GM12878 (cell line): ENCODE data around the gene TBCD. TPM values are rescaled to one million over a fixed set of nuclear protein-coding genes. Genes with fewer than 3 reads are reported as not detected.

Experiments
- ATAC-seq: fragments of 200-7000 bp; cut with Tn5 transposase; 3 replicates; pipeline ENCODE4 v1.9.1; 2020; ENCODE audit warnings: mild to moderate bottlenecking, moderate library complexity
- BruUV-seq: library from RNA; stranded (reverse); fragments of 400-500 nt; replicated peaks from 2 replicates; lab custom pipeline; 2021; lab: Mats Ljungman, UMichigan
- CTCF ChIA-PET: fragments of 300-600 bp; sonication (Branson Sonifier 250); formaldehyde crosslinking; extraction: SDS; loops from one replicate; lab custom pipeline; 2021; ENCODE audit warnings: inconsistent platforms; lab: Yijun Ruan, JAX
- POLR2A ChIA-PET: fragments of 350-600 bp; formaldehyde crosslinking; extraction: SDS; loops from one replicate; lab custom pipeline; 2021; ENCODE audit warnings: inconsistent platforms; lab: Charles Lee
- RAD21 ChIA-PET: fragments of 300-600 bp; sonication (Branson Sonifier 250); formaldehyde crosslinking; loops from one replicate; lab custom pipeline; 2023; ENCODE audit warnings: antibody characterized with exemption; ENCODE audit not compliant: unreplicated experiment; lab: Charles Lee
- SMC1A ChIA-PET: fragments of 300-600 bp; sonication (Branson Sonifier 250); formaldehyde crosslinking; loops from one replicate; lab custom pipeline; 2023; ENCODE audit not compliant: unreplicated experiment, uncharacterized antibody; lab: Charles Lee
- DNase-seq: peaks from one replicate; pipeline ENCODE4 v3.0.0-alpha.2; 2011; ENCODE audit warnings: low read depth, low spot score
- FAIRE-seq: peaks from 3 replicates; lab custom pipeline; 2011; peaks lifted over from hg19 to GRCh38; lab: Jason Lieb, UNC
- H2AFZ ChIP-seq: 2 replicates; pipeline ENCODE4 v1.6.0; 2011; ENCODE audit warnings: low read depth, low read length, control low read depth; ENCODE audit not compliant: control insufficient read depth
- H3K27ac ChIP-seq: 2 replicates; pipeline ENCODE4 v1.5.1; 2011; ENCODE audit warnings: control low read depth; ENCODE audit not compliant: control insufficient read depth, insufficient read depth
- H3K27me3 ChIP-seq, 2 experiments: replicated peaks in 1 of 2; 2 replicates each; pipeline versions ENCODE4 v1.6.0 to v1.6.1; 2011; ENCODE audit warnings: low read length in 1 of 2; ENCODE audit not compliant: control insufficient read depth in 2 of 2, insufficient read depth in 2 of 2
- H3K36me3 ChIP-seq, 2 experiments: 2 replicates each; pipeline ENCODE4 v1.5.1; 2011; ENCODE audit warnings: low read length in 1 of 2; ENCODE audit not compliant: control insufficient read depth in 2 of 2, insufficient read depth in 2 of 2
- H3K4me1 ChIP-seq: 2 replicates; pipeline ENCODE4 v1.6.1; 2011; ENCODE audit warnings: mild to moderate bottlenecking, low read length, moderate library complexity, mixed read lengths; ENCODE audit not compliant: control insufficient read depth, insufficient read depth
- H3K4me2 ChIP-seq: 2 replicates; pipeline ENCODE4 v1.6.0; 2011; ENCODE audit warnings: control low read depth; ENCODE audit not compliant: control insufficient read depth, insufficient read depth
- H3K4me3 ChIP-seq: fragments of 200-600 bp; sonication (generic); 2 replicates; pipeline ENCODE4 v1.5.1; 2016
- H3K79me2 ChIP-seq: 2 replicates; pipeline ENCODE4 v1.6.0; 2011; ENCODE audit warnings: low read length; ENCODE audit not compliant: control insufficient read depth, insufficient read depth
- H3K9ac ChIP-seq: 2 replicates; pipeline ENCODE4 v1.8.0; 2011; ENCODE audit warnings: low read length, control low read depth, mixed read lengths; ENCODE audit not compliant: control insufficient read depth, insufficient read depth
- H3K9me3 ChIP-seq: replicated peaks from 3 replicates; pipeline ENCODE4 v1.5.1; 2011; ENCODE audit warnings: mild to moderate bottlenecking, low read length; ENCODE audit not compliant: control insufficient read depth, insufficient read depth
- H4K20me1 ChIP-seq: 2 replicates; pipeline ENCODE4 v1.6.0; 2011; ENCODE audit not compliant: control insufficient read depth, insufficient read depth
- ATF7 ChIP-seq: fragments of 450-650 bp; IDR thresholded peaks from 2 replicates; pipeline ENCODE4 v1.6.1; 2016; ENCODE audit warnings: low read depth, mild to moderate bottlenecking
- CREB1 ChIP-seq: IDR thresholded peaks from 2 replicates; pipeline ENCODE4 v1.6.1; 2012; ENCODE audit warnings: low read depth, mild to moderate bottlenecking, inconsistent platforms
- EGR1 ChIP-seq, 2 experiments: IDR thresholded peaks; 1 replicate in 1 of 2; 2 replicates in 1 of 2; pipeline ENCODE4 v1.6.1; 2011 to 2012; ENCODE audit warnings: low read depth in 2 of 2, low read length in 2 of 2, borderline replicate concordance in 1 of 2, mild to moderate bottlenecking in 1 of 2, moderate library complexity in 1 of 2
- FOS ChIP-seq: IDR thresholded peaks from 3 replicates; pipeline ENCODE4 v1.6.1; 2011; ENCODE audit warnings: borderline replicate concordance; ENCODE audit not compliant: insufficient read length; ENCODE audit errors: extremely low read depth
- FOXK2 ChIP-seq: fragments of 450-650 bp; IDR thresholded peaks from 2 replicates; pipeline ENCODE4 v1.6.1; 2017; ENCODE audit warnings: mild to moderate bottlenecking, moderate library complexity
- HCFC1 ChIP-seq: fragments of 150-350 bp; IDR thresholded peaks from 2 replicates; pipeline ENCODE4 v1.6.1; 2014; ENCODE audit warnings: low read length
- HDAC2 ChIP-seq: fragments of 200-600 bp; sonication (generic); IDR thresholded peaks from 2 replicates; pipeline ENCODE4 v1.6.1; 2017
- MTA3 ChIP-seq: IDR thresholded peaks from 2 replicates; pipeline ENCODE4 v1.6.1; 2012; ENCODE audit warnings: low read length, inconsistent platforms, borderline replicate concordance
- NFYA ChIP-seq: IDR thresholded peaks from 2 replicates; pipeline ENCODE4 v1.6.1; 2011; ENCODE audit warnings: low read depth, mild to moderate bottlenecking, low read length, improper control_type of control experiment, borderline replicate concordance
- POLR2AphosphoS2 ChIP-seq: IDR thresholded peaks from 2 replicates; pipeline ENCODE4 v1.6.1; 2011; ENCODE audit warnings: low read depth, mild to moderate bottlenecking, low read length, improper control_type of control experiment, moderate library complexity
- RELA ChIP-seq: fragments of 450-650 bp; IDR thresholded peaks from 2 replicates; pipeline ENCODE4 v1.8.0; 2014; ENCODE audit warnings: borderline replicate concordance; ENCODE audit not compliant: partially characterized antibody
- RUNX3 ChIP-seq: IDR thresholded peaks from 2 replicates; pipeline ENCODE4 v1.6.1; 2012; ENCODE audit warnings: low read length, inconsistent platforms
- SPI1 ChIP-seq: IDR thresholded peaks from 2 replicates; pipeline ENCODE4 v1.6.1; 2011; ENCODE audit warnings: low read depth, mild to moderate bottlenecking, low read length, moderate library complexity, borderline replicate concordance; ENCODE audit not compliant: insufficient read depth
- TCF7 ChIP-seq: IDR thresholded peaks from 2 replicates; pipeline ENCODE4 v1.6.1; 2014; ENCODE audit warnings: antibody characterized with exemption, borderline replicate concordance
- YY1 ChIP-seq: IDR thresholded peaks from 2 replicates; pipeline ENCODE4 v1.6.1; 2011; ENCODE audit warnings: low read depth, mild to moderate bottlenecking, low read length
- WGBS: methylation state at CpG from one replicate; pipeline ENCODE4 v1.1.6; 2016; ENCODE audit warnings: low lambda C conversion rate; ENCODE audit not compliant: insufficient replicate concordance, insufficient coverage; ENCODE audit errors: missing lambda C conversion rate; 5-methylcytosine and 5-hydroxymethylcytosine counted together
- in situ Hi-C: fragments of 300-500 bp; cut with MboI; formaldehyde crosslinking; loops from 9 replicates; pipeline ENCODE4 v1.14.3; 2018; ENCODE audit warnings: mixed read lengths
- intact Hi-C: fragments of 100-400 bp; cut with micrococcal nuclease; formaldehyde crosslinking; loops from one replicate; pipeline ENCODE4 v1.14.2; 2022; ENCODE audit not compliant: unreplicated experiment
- polyA plus RNA-seq, 11 experiments: library from polyadenylated mRNA; depleted of rRNA in 4 of 11; unstranded in 6 of 11; stranded (reverse) in 5 of 11; fragments of >200 nt; fragmentation: Nextera tagmentation in 4 of 11; fragmentation: Illumina TruSeq in 1 of 11; extraction: Ambion mirVana in 4 of 11; extraction: Trizol in 1 of 11; gene quantifications; 1 replicate in 1 of 11; 2 replicates in 10 of 11; pipeline versions ENCODE4 v1.2.1 to v1.2.3, GENCODE V29; 2011 to 2016; ENCODE audit warnings: inconsistent platforms in 2 of 11, missing spikeins in 2 of 11, low read depth in 1 of 11
- total RNA-seq, 4 experiments: library from RNA; depleted of rRNA in 3 of 4; stranded (reverse); fragments of >200 nt in 3 of 4; fragmentation: Illumina TruSeq in 1 of 4; extraction: Trizol in 1 of 4; gene quantifications; 2 replicates each; pipeline versions ENCODE4 v1.2.1 to v1.2.3, GENCODE V29; 2013 to 2021
- TF ChIP-seq, protein P1 (sequence below): IDR thresholded peaks from 2 replicates; pipeline ENCODE4 v1.6.1; 2011; ENCODE audit warnings: borderline replicate concordance, low read depth, mild to moderate bottlenecking, moderate library complexity, low read length; ENCODE audit not compliant: insufficient read depth, poor library complexity, severe bottlenecking
- TF ChIP-seq, protein P2 (sequence below): fragments of 450-650 bp; IDR thresholded peaks from 2 replicates; pipeline ENCODE4 v1.6.1; 2017; ENCODE audit warnings: antibody characterized with exemption, mild to moderate bottlenecking, moderate library complexity
- TF ChIP-seq, protein P3 (sequence below): fragments of 150-350 bp; IDR thresholded peaks from 2 replicates; pipeline ENCODE4 v1.6.1; 2016; ENCODE audit warnings: low read depth, low read length

The TBCD gene
- total and polyA plus RNA-seq, 10 of the 15 experiments (the other 5 are each of a cell fraction or from before 2014, with no cell fraction given), result 10.3 to 114 (median 52.4) TPM

DNA sequence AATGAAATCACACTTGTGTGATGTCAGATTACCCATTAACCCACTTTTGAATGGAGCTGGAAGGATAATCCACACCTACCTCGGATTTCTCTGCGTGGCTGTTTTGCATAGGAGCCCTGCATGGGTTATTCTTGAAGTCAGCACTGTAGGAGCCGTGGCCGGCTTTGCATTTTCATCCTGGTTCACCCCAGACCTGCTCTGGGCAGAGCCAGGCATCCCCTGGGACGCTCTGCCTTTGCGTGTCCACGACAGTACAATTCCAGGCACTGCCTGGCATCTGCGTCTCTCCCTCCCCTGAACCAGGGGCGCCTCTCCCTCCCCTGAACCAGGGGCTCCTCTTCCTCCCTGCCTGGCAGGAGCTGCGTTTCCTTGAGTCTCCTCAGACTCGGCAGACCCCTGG lies 117.7 kb downstream of the TBCD start:
- no peaks in the 10 kb centered on the region for H3K27me3 ChIP-seq
- ChIA-PET POLR2A (interaction anchor here (2.8 kb wide), 1 partner anchor 9 kb away, joined by 17 read pairs; no protein-coding TSS in a partner anchor), SMC1A (interaction anchor here (1.1 to 1.4 kb wide), 2 partner anchors 9 to 43 kb away, joined by 3 read pairs; no protein-coding TSS in a partner anchor), RAD21 (interaction anchor here (3.1 kb wide), 1 partner anchor 10 kb away, joined by 30 read pairs; no protein-coding TSS in a partner anchor), CTCF (interaction anchor here (1.3 to 1.4 kb wide), 2 partner anchors 88 to 102 kb away, joined by 5 to 6 read pairs; no protein-coding TSS in a partner anchor)
- H3K4me2 ChIP-seq, result no peak overlapping the region
- WGBS, result 96% methylated on average over 11 of the region's 11 CpGs
- intact Hi-C loops, result loop anchor here (10.0 kb wide), 1 partner anchor 85 kb away; no protein-coding TSS in a partner anchor
- TF ChIP-seq SPI1 (no peak), RUNX3 (no peak), HDAC2 (no peak), YY1 (no peak), NFYA (no peak), CREB1 (no peak), POLR2AphosphoS2 (no peak), EGR1 (IDR thresholded peaks at IDR 0.05; ENCODE audit: borderline replicate concordance in 1 of 2, low read depth in 2 of 2, low read length in 2 of 2) (no peak), ATF7 (no peak), RELA (no peak), TCF7 (no peak), FOS (no peak), HCFC1 (no peak), FOXK2 (no peak), MTA3 (no peak)
- TF ChIP-seq, protein P1, sequence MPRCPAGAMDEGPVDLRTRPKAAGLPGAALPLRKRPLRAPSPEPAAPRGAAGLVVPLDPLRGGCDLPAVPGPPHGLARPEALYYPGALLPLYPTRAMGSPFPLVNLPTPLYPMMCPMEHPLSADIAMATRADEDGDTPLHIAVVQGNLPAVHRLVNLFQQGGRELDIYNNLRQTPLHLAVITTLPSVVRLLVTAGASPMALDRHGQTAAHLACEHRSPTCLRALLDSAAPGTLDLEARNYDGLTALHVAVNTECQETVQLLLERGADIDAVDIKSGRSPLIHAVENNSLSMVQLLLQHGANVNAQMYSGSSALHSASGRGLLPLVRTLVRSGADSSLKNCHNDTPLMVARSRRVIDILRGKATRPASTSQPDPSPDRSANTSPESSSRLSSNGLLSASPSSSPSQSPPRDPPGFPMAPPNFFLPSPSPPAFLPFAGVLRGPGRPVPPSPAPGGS, result no peak
- TF ChIP-seq, protein P2, sequence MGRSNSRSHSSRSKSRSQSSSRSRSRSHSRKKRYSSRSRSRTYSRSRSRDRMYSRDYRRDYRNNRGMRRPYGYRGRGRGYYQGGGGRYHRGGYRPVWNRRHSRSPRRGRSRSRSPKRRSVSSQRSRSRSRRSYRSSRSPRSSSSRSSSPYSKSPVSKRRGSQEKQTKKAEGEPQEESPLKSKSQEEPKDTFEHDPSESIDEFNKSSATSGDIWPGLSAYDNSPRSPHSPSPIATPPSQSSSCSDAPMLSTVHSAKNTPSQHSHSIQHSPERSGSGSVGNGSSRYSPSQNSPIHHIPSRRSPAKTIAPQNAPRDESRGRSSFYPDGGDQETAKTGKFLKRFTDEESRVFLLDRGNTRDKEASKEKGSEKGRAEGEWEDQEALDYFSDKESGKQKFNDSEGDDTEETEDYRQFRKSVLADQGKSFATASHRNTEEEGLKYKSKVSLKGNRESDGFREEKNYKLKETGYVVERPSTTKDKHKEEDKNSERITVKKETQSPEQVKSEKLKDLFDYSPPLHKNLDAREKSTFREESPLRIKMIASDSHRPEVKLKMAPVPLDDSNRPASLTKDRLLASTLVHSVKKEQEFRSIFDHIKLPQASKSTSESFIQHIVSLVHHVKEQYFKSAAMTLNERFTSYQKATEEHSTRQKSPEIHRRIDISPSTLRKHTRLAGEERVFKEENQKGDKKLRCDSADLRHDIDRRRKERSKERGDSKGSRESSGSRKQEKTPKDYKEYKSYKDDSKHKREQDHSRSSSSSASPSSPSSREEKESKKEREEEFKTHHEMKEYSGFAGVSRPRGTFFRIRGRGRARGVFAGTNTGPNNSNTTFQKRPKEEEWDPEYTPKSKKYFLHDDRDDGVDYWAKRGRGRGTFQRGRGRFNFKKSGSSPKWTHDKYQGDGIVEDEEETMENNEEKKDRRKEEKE, result no peak
- TF ChIP-seq, protein P3, sequence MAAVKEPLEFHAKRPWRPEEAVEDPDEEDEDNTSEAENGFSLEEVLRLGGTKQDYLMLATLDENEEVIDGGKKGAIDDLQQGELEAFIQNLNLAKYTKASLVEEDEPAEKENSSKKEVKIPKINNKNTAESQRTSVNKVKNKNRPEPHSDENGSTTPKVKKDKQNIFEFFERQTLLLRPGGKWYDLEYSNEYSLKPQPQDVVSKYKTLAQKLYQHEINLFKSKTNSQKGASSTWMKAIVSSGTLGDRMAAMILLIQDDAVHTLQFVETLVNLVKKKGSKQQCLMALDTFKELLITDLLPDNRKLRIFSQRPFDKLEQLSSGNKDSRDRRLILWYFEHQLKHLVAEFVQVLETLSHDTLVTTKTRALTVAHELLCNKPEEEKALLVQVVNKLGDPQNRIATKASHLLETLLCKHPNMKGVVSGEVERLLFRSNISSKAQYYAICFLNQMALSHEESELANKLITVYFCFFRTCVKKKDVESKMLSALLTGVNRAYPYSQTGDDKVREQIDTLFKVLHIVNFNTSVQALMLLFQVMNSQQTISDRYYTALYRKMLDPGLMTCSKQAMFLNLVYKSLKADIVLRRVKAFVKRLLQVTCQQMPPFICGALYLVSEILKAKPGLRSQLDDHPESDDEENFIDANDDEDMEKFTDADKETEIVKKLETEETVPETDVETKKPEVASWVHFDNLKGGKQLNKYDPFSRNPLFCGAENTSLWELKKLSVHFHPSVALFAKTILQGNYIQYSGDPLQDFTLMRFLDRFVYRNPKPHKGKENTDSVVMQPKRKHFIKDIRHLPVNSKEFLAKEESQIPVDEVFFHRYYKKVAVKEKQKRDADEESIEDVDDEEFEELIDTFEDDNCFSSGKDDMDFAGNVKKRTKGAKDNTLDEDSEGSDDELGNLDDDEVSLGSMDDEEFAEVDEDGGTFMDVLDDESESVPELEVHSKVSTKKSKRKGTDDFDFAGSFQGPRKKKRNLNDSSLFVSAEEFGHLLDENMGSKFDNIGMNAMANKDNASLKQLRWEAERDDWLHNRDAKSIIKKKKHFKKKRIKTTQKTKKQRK, result no peak
- H3K79me2 ChIP-seq, result peaks cover 70% of the 10 kb centered on the region
- H3K4me3 ChIP-seq, result no peak overlapping the region
- H3K9me3 ChIP-seq, result no peaks in the 10 kb centered on the region
- no peak for FAIRE-seq
- no peak overlapping the region for H3K9ac ChIP-seq
- no TSS peak for BruUV-seq
- peaks cover 69% of the 10 kb centered on the region for H3K4me1 ChIP-seq
- DNase-seq, result no peak
- in situ Hi-C loops, result no loop called here
- H3K36me3 ChIP-seq, result peaks cover 14 to 24% of the 10 kb centered on the region in 2 experiments; a peak in 3 of 4 replicates
- H4K20me1 ChIP-seq, result no peaks in the 10 kb centered on the region
- ATAC-seq, result no peak
- no peak overlapping the region for H3K27ac ChIP-seq
- no peak overlapping the region for H2AFZ ChIP-seq
